Nucleus accumbens (tissue), 56 donors: ENCODE data around the gene SUSD2.

Experiments
- DNase-seq, 56 donors: peaks; one replicate each; lab custom pipeline; 2025; lab: John Stamatoyannopoulos, UW

Gene SUSD2

DNA sequence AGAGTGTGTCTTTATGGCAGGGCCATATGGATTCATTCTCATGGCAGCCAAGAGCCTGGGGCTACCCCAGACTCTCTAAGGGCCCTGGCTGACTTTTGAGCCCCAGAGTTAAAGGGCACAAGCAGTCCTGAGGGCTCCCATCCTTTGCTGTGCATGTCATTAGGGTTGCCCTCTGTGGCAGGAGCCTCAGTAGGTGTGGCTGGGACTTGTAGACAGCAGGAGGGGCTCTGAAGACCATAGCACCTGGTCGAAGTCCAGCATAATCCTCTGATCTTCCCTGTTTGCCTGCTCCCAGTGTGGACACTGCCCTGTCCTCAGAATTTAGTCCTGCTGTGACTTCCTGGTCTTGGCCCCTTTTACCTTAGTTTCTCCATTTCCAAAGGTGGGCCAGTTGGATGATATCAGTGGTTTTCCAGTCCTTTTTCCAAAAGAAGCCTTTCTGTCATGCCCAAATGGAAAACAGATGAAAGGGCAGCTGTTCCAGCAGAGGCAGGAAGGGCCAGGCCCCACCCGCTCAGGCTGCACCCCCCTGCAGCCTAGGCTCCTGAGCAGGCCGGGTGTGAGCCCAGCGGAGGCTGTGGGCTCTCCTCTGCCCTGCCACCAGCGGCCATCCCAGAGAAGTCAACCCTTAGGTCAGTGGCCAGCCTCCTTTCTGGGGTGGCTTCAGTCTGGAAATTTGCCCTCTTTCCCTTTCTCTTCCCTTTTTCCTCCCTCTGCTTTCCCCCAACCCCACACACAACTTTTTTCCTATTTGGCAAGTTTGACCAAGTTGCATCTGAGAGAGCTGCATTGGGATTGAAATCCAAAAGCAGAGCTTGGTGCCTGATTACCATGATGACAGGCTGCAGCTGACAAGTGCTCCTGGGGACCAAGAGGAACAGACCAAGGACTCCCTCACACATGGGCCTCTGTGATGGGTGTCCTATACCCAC is 32.8 kb upstream of the SUSD2 start:
- no peak for DNase-seq

DNA sequence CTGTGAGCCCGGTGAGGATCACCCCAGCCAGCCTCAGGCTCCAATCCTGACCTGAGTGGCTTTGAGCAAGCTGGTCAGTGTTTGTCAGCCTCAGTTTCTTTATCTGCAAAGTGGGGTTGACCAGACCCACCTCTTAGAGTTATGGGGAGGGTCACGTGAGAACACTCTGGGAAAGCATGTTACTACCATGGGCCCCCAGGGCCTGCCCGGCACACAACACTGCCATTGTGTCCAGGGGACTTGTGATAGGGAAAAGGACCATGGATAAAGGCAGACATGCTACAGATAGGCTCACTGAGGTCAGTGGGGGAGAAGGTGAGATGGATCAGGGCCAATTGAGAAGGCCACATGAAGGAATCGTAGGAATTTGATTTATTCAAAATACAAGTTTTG is 32.1 kb upstream of the SUSD2 start:
- no peak for DNase-seq

DNA sequence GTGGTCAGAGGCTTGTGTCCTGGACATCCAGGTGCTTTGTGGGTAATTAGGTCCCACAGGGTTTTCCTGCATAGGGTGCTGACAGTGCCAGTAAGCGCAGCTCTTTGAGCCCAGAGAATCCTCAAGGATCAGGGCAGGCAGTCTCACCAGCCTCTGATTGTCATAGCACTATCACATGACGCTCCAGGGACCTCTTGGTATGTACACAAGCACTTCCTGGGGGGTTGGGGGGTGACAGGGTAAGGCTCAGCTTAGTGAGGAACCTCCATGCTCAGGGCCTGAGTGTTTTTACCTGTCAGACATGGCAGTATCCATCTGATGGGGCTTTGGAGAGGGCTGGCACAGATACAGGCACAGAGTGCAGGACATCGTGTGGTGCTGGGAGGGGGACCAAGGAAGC is 27.9 kb upstream of the SUSD2 start:
- no peak for DNase-seq

DNA sequence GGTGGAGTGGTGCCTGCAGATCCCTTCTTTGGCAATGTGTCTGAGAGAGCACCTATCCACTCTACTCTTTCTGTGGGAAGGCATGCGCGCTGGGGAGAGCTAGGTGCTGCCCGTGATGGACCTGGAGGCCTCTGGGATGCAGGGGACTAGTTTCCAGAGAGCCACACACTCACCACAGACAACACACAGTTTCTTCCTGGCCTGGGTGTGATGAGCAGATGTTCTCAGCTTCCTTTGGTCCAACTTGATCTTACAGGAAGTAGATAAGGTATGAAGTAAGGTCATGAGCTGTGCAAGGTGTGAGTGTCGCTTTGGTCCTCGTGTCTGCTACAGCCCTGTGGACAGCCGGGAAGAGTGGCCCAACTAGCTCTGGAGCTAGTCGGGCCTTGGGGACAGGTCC is 27.3 kb upstream of the SUSD2 start:
- no peak for DNase-seq

DNA sequence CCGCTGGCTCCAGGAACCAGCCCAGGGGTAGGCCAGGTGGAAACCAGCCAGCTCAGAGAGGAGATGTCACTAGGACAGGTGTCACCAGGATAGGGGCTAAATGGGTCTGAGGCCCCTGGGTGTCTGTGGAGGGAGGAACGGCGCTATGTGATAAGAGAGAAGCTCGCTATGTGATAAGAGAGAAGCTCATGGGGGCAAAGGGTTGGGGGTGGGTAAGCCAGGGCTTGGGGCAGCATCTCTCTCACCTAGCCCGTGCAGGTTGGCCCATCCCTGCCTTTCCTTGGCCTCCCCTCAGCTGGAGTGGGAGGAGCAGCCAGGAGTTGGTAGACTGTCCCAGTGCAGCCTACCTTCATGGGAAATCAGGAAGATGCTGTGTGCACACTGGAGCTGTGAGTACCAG is 26.5 kb upstream of the SUSD2 start:
- no peak for DNase-seq

DNA sequence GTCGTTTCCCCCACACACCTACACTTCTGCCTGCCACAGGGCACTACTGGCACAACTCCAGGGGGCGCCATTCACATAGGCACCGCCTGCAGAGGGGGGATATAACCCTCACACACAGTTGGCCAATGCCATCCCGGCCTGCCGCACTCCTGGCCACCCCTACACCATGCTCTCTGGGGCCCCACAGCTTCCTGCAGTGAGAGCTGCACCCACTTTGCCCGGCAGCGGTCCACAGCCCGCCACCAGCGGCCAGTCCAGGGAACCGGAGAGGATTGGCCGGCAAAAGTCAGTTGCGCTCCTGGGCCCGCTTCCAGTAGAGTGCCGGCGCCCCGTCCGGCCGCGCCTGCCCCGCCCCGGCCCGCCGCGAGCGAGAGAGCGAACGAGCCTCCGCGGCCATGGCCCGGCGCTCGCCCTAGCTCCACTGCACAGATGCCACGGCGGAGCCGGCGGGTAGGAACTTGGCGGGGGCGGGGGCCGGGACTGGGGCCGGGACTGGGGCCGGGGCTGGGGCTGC is 25.6 kb upstream of the SUSD2 start:
- peak in 45 of 56 donors; percentile 12 to 79 (median 44) for DNase-seq

DNA sequence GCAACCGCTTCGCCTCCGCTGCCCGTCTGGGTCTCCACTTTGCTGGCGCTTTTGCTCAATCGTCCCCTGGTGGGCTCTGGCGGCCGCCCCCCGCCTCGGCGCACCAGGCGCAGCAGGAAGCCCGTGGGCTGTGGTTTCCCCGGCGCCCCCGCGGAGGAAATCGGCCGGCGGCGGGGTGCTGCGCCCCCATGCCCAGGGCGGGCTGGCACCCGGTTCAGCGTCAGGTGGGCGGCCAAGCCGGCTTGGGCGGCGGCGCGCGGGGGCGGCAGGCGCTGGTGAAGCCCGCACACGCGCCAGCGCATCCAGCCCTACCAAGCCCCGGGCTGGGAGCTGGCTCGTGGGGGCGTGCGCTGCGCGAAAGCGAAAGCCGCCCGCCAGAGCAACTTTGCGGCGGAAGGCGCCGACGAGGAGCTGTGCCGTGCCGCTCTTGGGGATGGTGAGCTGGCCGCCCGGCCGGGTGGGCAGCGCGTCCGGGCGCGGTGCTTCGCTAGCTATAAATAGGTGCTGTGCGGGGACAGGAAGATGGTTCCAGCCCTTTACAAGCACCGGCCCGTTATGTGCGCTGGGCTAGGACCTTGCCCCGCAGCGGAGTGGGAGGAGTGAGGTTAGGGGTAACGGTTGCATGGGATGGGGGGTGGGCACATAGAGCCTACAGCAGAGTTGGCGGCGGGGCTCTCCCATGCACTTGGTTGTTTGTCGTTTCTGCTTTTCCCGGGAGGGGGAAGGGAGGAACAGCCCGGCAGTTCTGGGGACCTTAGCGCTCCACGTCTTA is 25.0 kb upstream of the SUSD2 start:
- peak in 19 of 56 donors; percentile 5 to 64 (median 38) for DNase-seq

DNA sequence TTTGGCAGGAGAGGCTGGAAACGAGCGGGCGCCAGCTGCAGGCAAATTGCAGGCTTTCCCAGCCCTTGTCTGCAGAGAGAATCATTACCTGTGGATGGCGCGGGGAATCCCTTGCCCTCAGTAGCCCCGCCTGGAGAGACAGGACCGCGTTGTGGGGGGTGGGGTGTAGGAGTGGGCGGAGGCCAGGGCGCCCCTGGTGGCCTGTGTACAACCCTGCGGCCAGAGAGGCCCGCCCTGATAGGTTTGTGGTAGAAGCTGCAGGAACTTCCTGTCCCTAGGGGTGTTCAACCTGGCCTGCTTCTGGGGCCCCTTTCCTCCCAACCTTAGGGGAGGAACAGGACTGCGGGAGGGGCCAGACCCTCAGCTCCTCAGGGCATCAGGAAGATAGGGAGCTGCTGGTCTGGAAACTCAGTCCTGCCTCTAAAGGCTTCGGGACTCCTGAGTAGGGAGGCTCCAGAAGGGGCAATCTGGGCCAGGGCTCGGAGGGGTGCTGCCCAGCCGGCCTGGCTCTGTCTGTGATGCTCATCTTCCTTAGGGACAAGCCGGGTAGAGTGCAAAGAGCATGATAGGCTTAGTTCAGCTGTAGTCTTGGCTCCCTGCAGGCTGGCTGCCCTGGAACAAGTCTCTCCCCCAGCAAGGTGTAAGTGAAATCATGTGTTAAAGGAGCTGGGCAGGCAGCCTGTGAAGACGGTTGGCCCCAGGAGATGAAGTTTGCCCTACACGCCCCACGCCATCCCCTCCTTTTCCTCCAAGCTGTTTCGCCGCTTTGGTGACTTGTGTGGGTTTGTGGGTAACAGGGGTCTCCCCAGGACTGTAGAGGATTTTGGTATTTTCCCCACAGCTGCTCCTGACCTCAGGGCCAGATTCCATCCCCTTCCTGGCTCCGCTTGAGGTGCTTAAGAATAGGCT is 24.1 kb upstream of the SUSD2 start:
- peak in 45 of 56 donors; percentile 8 to 73 (median 40) for DNase-seq

DNA sequence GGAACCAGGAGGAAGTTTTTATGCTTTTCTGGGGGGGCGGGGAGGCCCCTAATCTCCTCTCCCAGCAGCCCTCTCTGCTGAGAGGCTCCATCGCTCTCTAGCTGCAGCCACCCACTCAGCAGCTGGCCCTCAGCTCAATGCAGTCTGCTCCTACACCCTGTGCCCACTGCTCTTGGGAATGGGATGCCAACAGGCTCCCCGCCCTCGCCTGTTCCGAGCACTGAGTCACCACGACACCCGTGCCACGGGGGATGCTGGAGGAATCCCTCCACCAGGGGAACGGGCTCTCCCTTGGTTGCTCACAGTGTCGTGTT is 23.5 kb upstream of the SUSD2 start:
- peak in 35 of 56 donors; percentile 12 to 82 (median 44) for DNase-seq

DNA sequence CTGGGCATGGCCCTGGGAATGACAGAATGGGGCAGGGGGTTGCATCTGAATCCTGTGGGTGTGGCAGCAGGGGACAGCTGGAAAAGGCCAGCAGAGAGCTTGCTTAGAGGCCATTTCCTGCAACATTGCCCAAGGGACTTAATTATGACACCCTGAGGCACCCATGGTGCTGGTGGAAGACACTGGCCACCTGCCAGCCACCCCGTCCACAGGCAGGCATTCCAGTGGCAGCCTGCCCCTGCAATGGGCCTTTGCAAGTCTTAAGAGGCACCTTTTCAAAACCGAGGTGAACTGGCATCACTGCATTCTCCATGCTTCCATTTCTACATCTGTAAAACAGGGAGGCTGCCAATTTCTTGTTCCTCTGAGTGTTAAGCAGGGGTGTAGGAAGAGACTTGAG is 21.6 kb upstream of the SUSD2 start:
- DNase-seq = no peak

DNA sequence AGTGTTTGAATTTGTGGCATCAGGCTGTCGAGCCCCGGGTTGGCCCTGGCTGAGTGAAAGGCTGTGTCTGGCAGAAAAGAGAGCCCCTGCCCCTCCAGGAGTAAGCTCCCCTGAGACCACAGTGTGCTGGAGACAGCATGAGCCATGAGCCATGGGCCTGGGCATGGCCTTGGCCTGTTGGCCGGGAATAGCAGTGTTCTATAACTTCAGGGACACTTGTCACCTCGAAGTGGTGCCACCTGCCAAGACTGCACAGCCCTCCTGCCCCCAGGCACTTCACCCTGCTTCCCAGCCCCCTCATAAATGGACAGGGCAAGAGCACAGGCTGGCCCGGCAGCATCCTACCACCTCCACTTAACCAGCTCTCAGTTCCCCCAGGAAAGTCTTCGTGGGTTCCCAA is 20.7 kb upstream of the SUSD2 start:
- no peak for DNase-seq

DNA sequence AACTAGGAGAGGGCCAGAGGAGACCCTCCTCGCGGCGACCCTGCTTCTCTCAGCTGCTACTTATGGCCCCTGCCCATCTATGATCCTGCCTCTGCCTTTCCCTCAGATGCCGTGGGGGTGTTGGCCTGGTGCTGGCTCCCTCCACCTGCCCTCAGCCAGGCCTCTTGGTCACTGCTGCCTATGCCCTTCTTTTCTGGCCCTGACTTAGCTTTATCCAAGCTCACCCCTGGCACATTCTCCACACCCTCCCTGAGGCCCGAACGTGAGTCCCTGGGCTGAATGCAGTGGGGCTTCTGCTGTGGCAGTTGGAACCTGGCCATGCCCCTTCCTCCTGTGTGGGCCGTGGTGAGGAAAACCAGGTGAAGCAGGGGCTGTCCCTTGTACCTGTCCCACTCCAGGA is 19.8 kb upstream of the SUSD2 start:
- no peak for DNase-seq

DNA sequence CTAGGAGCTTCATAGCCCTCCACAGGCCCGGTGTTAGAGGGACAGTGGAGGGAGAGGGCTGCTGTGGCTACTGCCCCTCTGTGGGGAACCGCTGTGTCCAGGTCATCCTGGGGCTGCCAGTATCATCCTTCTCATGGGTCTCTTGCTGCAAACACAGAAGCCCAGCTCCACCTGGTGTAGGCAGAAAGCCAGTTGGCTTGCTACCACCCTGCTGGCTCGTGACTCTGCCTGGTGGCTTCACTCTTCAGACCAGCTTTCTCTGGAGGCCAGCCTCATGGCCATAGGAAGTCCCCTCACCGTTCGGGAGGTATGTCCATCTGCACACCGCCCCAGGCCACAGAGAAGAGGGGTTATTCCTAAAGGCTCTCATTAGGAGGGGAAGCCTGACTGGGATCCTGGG is 19.4 kb upstream of the SUSD2 start:
- DNase-seq = no peak

DNA sequence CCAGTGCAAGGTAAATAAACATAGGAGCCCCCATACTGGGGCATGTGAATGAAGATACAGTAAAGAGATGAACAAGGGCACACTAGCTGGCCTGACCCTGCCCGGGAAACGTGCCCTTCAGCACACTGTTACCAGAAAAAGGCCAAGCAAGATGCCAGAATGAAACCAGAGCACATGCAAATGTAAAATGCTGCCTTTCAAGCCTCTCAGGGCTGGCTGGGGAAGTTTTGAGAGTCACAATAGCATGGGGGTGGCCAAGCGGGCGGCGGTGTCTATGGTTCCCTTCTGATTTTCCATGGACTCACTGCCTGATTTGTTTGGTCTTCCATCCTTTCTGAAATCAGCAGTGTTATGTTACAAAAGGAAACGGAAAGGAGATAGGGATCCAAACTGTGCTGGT is 18.9 kb upstream of the SUSD2 start:
- peak in 1 of 56 donors; percentile 3 for DNase-seq

DNA sequence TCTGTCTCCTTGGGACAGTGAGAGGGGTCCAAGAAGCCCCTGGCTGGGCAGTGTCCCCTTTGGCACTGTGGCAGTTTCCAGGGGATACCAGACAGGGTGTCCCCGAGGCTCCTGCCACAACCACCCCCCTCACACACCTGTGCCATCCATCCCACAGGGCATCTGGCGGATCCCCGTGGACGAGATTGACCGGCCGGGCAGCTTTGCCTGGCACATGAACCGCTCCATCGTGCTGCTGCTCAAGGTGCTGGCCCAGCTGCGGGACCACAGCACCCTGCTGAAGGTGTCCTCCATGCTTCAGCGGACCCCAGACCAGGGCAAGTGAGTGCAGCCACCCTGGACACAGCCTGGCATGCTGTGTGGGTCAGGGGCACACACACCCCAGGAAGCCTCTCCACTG is 17.0 kb upstream of the SUSD2 start:
- DNase-seq = no peak

DNA sequence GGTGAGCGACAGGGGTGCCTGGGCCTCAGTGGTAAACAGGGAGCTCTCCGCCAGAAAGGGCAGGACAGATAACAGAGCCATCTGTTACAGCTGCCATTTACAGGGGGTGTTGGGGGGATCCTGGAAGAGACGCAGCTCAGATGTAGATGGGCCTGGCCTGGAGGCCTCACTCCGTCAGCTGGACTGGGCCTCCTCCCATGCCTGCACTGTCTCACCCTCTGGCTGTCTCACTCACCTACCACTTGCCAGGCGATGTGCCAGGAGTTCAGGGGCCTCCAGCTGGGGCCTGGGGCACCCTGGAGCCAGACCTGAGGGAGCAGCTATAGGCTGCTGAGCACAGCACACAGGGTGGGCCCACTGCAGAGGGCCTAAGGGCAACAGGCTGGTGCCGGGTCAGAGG is 16.3 kb upstream of the SUSD2 start:
- DNase-seq = no peak

DNA sequence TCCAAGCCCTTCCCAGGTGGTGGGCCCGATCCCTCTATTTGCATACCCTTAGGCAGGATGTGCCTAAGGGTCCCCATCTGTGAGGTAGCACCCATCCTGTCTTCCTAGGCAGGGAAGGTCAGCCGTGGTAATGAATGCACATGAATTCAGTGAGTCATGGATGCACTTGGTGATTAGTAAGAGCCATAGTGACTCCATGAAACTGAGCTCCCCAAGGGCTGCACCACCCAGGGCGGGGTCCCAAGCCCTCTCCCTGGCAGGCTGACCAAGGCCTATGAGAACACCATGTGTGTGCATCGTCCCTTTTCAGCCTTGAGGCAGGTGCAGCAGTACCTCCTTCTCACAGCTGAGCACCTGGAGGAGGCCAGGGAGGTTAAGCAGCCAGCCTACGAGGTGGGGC is 15.6 kb upstream of the SUSD2 start:
- no peak for DNase-seq

DNA sequence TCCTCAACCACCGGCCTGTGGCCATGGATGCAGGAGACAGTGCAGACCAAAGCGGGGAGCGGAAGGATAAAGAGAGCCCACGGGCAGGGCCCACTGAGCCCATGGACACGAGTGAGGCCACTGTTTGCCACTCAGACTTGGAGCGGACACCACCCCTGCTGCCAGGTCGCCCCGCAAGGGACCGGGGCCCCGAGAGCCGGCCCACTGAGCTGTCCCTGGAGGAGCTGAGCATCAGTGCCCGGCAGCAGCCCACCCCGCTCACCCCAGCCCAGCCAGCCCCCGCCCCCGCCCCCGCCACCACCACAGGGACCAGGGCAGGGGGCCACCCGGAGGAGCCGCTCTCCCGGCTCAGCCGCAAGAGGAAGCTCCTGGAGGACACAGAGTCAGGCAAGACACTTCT is 14.5 kb upstream of the SUSD2 start:
- no peak for DNase-seq

DNA sequence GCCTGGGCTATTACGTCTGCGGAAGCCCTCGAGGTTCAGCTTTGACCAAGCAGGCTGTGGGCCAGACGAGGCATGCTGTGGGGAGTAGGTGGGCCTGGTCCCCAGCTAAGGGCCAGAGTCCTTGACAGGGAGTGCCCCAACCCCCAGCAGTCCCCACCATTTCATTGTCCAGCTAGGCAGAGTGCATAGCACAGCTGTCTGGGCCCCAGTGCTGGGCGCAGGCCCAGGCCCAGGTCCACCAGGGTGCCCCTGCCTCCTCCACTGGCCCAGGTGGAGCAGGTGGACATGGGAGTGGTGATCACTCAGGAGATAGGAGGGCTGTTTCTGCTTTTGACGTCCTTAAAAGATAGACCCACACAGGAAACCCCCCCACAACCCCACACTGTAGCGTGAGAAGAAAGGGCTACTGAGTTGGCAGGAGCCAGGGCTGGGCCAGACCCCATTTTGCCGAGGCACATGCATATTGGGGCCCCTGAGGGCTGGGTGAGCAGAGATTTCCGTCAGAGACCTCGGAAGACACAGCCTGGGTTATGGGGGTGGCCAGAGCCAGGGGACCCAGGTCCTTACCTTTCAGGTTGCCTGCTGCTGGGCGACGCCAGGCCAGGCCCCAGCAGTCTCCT is 11.7 kb upstream of the SUSD2 start:
- DNase-seq = no peak

DNA sequence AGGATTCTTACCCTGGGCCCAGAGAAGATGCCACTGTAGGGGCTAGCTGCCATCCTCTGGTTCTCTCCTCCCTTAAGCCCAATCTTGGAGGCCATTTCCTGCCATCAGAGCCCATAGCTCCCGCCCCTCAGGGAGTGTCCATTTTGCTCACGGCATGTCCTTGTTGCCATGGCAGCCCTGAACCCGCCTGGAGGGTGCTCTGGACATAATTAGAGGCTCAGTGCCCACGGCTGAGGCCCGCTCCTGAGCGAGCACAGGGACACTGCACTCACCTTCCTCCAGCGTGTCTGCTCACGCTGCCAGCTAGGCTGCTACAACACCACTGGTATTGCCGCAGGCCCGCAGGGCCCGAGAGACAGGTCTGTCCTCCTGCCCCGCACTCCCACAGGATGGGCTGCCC is 11.1 kb upstream of the SUSD2 start:
- no peak for DNase-seq
